ENCODE data around the gene TMEM131L.
"Not testable (repeated sequence)": the region's sequence is repeated elsewhere in the genome, so short reads cannot be mapped to it uniquely, and the experiment has no call there.

TMEM131L gene

DNA sequence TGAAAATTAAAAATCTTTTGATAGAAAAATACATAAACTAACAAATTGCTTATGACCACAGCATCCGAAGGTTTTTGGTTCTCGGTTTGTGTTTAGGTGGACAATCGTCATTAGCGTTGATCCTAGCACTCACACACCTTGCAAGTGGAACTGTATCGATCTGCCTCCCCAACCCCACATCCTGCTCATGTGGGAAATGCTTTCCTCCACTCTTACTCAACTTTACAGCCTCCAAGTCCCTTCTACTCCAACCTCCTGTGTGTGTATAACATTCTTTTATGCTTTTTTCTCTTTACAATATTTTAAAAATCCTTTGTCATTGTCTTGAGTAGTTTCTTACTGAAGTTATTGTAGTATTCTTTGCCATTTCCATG is 15.6 kb upstream of the TMEM131L start:
- no peak for DNase-seq

DNA sequence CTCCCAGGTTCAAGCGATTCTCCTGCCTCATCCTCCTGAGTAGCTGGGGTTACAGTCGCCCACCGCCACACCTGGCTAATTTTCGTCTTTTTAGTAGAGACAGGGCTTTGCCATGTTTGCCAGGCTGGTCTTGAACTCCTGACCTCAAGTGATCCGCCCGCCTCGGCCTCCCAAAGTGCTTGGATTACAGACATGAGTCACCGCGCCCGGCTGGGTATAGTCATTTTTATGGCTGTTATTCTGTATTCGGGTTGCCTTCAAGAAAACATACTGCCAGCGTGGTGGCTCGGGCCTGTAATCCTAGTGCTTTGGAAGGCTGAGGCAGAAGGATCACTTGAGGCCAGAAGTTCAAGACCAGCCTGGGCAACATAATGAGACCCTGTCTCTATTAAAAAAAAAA is 15.0 kb upstream of the TMEM131L start:
- not testable (repeated sequence) for DNase-seq

DNA sequence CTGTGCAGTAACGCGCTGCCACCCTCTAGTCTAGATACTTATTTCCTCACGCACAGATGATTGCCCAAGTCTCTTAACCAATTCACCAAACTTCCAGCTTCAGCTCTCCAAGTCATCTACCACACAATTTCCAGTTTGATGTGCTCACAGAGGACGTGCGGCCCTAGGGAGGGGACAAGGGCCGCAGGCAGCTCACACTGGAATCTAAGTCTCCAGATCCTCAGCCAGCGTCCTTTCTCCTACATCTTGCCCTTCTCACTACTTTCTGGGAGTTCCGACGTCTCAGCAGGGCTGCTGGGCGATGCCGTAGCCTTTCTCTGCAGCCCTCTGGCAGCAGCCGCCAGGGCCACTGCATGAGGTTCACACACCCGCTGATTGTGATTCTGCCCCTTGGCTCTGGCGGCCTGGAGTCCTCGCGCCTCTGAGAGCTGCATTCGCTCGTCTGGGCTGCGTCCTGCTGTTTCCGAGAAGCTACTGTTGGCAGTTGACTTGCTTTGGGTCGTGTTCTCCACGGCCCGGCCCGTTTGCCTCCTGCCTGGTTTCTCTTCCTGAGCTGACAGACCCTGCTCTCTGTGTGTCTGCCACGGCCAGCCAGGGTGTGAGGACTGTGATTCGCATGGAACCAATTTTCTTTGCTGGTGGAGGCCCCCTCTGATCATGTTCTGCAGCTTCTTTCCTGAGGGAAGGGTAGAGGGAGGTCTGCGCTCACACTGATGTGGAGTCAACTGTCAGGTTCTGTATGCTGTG is 14.1 kb upstream of the TMEM131L start:
- DNase-seq, result no peak

DNA sequence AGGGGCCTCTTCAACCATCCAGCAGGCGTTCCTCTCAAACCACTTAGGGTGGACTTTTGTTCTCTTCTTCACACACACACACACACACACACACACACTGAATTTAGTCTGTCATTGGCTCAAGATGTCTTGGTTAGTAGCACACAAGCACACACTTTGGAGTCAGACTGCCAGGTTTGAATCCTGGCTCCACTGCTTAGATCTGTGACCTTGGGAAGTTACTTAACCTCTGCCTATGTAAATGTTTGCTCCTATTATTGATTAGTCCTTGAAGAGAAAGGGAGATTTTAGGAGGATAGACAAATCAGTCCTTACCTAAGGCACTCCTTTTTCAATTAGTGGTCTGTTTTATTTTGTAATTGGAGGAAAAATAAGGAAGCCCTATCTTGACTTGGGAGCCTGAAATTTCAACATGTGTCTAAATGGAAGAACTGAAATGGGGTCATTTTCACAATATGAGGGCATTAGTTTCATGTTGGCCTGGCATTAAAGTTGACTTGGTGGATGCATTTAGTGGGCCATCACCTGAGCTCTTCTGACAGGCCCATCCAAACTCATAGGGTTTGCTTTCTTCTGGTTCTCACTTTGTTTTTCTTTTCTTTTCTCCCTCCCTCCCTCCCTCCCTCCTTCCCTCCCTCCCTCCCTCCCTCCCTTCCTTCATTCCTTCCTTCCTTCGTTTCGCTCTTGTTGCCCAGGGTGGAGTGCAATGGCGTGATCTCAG is 13.3 kb upstream of the TMEM131L start:
- no peak for DNase-seq

DNA sequence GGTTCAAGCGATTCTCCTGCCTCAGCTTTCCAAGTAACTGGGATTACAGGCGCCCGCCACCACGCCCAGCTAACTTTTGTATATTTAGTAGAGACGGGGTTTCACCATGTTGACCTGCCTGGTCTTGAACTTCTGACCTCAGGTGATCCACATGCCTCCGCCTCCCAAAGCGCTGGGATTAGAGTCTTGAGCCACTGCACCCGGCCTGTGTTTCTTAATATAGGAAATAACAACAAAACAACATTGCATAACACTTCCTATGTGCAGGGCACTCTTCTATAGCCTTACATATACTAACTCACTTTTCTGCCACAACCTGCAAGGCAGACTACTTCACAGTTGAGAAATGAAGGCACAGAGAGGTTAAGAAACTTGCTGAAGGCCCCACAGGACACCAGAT is 12.8 kb upstream of the TMEM131L start:
- DNase-seq, result no peak

DNA sequence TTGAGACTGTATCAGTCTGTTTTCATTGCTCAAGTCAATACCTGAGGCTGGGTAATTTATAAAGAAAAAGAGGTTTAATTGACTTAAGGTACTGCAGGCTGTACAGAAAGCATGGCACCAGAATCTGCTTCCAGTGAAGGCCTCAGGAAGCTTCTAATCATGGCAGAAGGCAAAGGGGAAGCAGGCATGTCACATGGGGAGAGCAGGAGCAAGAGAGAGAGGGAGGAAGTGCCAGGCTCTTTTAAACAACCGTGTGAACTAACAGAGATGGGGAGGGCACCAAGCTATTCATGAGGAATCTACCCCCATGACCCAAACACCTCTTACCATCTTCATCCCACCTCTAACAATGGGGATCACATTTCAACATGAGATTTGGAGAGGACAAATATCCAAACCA is 7.2 kb upstream of the TMEM131L start:
- no peak for DNase-seq

DNA sequence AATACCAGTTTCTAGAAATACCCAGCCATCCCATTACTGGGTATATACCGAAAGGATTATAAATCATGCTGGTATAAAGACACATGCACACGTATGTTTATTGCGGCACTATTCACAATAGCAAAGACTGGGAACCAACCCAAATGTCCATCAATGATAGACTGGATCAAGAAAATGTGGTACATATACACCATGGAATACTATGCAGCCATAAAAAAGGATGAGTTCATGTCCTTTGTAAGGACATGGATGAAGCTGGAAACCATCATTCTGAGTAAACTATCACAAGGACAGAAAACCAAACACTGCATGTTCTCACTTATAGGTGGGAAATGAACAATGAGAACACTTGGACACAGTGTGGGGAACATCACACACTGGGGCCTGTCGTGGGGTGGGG is 4.6 kb upstream of the TMEM131L start:
- not testable (repeated sequence) for DNase-seq

DNA sequence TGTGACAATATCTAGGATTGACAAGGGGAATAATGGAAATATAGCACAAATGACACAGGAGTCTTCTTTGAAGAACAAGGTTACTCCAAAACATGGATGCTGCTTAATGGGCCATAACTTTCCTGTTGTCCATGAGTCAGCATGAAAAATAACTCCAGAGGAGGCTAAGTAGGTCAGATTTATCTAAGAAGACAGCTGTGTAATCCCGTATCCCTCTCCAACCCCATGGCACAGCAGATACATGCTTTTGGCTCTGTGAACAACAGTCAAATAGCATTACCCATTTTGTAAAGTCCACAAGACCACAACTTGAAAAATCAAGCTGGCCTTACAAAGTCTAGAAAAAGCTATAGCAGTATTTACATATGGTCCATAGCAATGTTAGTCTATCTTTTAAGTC is 2.1 kb upstream of the TMEM131L start:
- no peak for DNase-seq

DNA sequence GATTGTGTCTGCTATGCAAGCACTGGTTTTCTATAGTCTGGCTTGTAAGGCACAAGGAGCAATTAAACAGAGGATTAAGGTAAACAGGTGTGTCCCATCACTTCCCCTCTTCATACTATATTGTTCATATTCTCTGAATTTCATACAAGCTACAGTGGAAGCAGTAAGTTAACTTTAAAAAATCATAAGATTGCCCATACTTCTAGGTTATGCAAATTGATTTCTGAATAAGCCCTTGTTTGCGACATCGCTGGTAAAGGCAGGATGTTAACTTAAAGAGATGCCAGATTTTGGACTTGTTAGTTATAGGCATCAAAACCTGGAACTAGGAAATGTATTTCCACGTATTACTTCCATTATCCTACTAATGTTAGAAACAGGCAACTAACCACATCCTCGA is 1.0 kb upstream of the TMEM131L start:
- no peak for DNase-seq

DNA sequence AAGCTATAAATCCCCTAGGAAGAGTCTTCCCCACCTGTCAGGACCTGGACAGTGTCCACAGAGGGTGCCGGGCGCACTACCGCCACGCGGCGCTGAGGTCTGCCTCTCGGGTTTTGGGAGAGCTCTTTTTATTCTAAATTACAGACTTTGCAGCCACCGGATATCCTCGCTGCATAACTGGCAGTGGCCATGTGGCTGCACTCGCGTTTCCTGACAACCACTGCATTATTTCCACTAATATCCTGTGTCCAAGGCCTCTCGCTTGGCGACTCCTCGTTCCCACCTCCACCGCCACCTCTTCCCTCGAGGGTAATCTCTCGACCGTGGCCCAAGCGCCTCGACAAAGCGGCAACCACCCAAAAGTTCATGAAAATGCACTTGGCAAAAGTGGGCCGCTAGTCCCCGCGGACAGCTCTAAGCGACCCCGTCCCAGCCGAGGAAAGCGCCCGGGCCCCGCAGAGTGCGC is 512 bp upstream of the TMEM131L start:
- DNase-seq, result peak in 1 of 2 experiments; percentile 48

DNA sequence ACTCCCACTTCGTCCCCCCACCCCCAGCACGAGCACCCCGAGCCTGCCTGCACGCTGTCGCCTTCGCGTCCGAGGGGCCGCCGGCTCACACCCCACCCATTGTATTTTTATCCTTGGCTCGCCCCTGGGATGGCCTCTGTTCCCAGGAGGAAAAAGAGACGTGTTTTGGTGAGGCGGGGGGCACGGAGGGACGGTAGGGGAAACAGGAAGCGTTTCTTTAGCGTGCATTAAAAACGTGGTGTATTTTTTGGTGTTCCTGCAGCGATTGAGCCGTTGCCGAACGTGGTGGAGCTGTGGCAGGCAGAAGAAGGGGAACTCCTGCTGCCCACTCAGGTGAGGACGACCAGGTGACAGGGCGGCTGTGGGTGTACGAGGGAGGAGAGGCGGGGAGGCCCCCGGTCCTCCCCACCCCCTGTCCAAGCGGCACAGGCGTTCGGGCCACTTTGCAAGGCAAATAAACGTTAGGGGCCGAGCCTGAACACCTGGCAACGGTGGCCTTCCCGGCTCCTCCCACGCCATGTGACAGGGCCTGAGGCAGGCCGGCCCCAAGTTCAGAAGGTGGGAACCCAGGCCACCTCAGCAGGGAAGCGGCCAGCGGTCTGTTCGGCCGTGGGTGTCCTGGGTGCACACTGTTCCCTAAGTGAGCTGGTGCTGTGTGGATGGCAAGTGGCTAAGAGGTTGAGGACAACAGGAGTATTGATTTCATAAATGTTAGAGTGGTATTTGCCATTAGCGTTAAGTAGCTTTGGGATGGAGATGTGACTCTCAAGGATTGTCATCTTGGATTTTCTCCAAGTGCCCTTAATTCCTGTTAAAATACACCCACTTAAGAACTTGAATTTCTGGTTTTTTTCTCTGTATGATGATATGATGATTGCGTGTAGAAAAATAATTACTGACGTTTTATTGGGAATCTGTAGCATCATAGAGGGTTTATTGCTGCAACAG is 1.1 kb downstream of the TMEM131L start:
- DNase-seq, result peak; percentile 49 to 61

DNA sequence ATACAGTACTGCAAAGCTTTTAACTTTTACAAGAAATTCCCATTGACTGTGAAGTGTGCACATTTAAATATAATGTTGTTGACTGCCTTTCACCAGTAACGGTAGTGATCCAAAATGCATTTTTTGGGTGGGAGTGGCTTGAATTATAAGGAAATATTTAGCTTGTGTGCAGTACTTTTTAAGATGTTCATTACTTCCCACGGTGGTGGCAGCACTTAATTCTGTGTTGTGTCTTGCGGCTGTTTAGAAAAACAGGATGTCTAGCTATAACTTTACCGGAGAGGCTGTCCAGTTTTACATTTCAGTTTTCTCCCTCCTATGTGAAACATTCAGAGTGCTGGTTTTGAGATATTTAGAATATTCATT is 1.7 kb downstream of the TMEM131L start:
- no peak for DNase-seq

DNA sequence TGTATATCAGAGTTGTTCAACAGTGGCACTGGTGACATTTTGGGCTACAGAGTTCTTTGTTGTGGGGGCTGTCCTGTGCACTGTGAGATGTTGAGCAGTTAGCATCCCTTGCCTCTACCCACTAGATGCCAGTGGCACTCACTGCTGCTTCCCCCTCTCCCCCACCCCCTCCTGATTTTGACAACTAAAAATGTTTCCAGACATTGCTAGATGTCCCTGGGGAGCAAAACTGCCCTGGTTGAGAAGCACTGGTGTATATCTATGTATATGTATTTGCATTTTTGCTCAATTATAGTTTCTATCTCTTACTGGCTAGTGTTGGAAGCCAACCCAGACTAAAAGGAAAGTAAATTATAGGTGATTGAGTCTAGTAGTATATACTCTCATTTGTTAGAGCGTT is 2.4 kb downstream of the TMEM131L start:
- DNase-seq, result no peak

DNA sequence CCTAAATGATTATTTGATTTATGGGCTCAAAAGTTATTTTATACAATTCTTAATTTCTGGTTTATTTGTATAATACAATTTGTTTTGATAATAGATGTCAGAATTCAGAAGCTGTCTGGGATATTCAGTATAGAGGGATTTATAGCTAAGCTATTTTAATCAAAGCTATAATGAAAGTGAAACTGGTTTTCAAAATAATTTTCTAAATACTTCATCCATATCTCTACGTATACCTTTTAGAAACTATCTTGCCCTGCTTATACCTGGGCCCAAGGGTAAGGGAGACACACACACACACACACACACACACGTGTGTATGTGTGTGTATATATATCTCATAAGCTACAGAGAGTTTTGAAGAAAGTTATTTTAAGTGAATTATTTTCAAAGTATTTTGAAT is 2.9 kb downstream of the TMEM131L start:
- no peak for DNase-seq

DNA sequence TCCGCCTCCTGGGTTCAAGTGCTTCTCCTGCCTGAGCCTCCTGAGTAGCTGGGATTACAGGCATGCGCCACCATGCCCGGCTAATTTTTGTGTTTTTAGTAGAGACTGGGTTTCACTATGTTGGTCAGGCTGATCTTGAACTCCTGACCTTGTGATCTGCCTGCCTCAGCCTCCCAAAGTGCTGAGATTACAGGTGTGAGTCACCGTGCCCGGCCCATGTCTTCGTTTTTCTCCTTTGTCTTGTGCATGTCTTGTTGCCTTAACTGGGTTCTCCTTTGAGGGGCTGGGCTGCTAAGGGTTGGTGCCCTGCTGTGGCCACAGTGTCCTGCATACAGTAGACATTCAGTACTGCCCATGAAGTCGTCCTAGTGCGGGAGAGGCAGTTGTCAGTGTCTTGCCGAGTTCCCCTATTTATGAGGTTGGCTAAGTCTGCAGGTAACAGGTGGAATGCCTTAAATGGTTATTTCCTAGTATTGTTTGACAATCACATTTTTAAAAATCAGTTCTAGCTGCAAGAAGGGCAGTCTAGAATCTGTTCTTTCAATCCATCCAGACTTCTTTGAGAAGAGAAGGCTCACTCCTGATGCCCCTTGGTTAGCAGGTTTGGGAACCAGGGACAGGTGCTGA is 5.0 kb downstream of the TMEM131L start:
- DNase-seq, result not testable (repeated sequence)

DNA sequence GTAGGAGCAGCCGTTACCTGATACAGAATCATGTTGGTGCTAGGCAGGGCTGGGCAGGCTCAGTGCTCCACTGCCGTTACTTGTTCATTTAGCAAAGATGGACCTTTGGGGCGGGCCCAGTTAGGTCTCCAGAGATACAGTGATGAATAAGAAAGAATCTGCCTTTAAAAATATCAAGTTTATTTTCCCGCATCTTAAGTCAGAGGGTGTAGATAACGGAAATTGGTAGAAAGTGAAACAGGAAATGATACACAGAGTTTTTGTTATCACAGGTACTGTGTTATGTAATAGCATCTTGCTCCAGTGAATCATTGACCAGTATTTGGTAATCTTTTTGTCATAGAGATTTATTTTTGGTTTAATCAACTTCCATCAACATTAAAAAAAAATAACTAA is 5.5 kb downstream of the TMEM131L start:
- peak; percentile 35 to 54 for DNase-seq

DNA sequence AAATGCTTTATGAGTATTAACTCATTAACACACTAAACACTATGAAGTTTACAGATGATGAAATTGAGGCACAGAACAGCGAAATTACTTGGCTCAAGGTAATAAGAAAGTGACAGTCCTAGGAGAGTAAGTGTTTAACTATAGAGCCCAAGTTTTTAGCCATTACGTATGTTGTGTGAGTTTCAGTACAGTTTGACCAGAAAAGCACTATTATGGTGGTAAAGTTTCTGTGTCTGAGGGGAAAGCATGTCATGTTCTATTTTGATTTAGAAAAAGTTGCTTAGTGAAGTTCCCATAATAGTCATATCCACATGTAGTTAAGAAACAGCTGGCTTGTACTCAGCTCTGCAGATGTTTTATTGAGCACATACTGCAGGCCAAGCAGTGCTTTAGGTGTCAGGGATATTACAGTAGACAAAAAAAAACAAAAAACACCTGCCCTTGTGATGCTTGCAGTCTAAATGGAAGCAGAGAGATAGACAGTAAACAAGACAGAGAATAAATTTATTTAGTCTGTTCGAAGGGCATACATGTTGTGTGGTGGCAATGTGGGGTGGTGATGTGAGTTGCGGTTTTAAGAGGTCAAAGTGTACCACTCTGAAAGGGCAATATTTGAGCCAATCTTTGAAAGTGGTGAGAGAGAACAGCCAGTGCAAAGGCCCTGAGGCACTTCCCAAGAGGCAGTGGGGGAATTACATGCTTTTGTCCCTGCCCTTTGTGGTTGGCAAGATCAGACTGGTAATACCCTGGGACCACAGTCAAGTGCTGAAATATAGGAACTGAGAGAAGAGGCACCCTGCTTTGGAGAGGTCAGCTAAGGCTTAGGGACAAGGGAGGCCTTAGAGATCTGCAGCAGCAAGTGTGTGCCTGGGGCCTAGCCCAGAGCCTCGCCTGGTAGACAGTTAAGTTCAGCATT is 6.2 kb downstream of the TMEM131L start:
- no peak for DNase-seq

DNA sequence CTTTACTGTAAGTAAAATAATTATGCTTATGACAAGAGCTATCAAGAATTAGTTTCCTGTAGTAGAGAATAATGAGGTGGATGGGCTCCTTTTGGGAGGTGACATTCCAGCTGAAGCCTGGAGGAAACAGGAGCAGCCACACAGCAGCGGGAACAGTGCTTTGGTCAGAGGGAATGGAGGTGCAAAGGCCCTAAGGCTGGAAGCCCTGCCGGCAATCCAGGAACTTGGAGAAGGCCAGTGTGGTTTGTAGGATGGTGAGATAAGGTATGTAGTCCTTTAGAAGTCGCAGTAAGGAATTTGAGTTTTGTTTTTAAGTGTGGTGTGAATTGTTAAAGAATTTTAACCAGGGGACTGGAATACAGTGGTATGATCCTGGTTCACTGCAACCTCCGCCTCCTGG is 8.1 kb downstream of the TMEM131L start:
- DNase-seq, result no peak

DNA sequence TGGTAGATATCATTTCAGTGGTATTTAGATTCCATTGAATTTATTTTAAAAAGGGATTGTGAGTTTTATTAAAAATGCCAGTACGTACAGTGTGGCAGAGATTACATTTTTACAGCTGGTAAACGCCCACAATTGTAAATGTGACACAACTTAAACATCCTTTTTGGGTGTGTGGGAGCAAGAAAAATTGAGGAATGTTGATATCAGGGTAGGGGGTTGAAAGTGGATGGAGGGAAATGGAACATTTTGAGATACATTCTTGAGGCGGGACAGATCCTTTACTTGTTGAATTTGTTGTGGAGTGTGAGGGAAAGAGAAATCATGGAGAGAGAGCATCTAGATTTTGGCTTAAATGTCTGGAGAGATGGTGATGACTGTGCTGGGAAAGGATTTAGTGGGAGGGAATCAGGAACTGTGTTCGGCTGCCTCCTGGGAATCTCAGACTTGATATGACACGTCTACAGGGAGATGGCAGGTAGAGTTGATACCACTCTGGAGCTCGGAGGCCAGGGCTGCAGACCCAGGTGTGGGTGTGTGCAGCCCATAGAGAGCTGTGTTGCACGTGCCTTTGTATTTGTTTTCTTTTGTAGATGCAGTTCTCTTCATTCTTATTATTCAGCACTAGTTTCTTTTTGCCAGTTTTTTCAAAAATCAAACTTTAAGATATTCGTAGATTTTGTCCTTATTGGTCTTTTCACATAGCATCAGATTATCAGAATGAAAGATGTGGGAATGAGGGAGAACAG is 10.8 kb downstream of the TMEM131L start:
- no peak for DNase-seq

DNA sequence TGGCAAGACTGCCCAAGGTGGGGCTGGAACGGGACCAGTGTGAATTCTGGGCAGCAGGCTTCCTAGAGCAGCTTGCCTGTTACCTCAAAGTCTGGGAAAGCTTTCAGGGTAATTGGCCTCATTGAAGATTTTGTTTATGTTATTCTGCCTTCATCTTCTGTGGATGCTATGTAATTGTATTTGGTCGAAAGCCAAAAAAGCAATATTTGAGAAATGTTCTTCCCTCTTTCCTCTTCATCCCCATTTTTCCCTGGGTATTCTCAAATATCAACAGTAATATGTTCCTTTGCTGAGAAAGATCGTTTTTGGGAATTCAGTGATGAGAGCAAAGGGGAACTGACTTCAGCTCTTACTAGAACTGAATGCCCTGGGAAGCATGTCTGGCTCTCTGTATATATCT is 12.9 kb downstream of the TMEM131L start:
- no peak for DNase-seq

DNA sequence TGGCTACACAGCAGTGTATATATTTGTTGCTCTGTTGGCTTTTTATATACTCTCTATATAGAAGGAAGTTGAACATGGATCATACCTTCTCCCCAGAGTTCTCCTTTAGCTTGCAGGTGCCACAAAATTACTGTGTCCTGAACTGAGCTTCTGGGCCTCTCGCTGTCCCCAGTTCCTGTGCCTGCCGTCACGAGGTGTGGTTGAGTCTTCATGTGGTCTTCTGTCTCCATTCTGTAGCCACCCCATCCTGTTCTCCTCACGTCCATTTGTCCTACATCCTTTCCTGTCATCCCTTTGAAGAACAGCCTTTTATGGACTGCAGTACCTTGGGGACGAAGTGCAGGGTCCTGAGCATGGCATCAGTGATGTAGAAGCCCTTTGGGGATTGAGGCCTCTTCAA is 14.5 kb downstream of the TMEM131L start:
- no peak for DNase-seq
